ENCODE measurements around the gene ZCWPW1.
"Not testable (repeated sequence)": the region's sequence is repeated elsewhere in the genome, so short reads cannot be mapped to it uniquely, and the experiment has no call there.

ZCWPW1 gene

GRCh38 chr7:100374601-100375000 lies 53.9 kb downstream of the ZCWPW1 start:
- no peak for DNase-seq (ENCODE audit: low spot score)
- TF ChIP-seq CTCF (IDR thresholded peaks at IDR 0.05; ENCODE audit: extremely low read depth, insufficient read depth, missing control alignments): no peak
- in situ Hi-C loops (cut with MboI; ENCODE audit: low pct_unique_long_range_greater_than_20kb, low sequenced_read_pairs, unreplicated experiment): no loop called here

- DNase-seq (ENCODE audit: low spot score): peak; percentile 43
- TF ChIP-seq CTCF (IDR thresholded peaks at IDR 0.05; ENCODE audit: extremely low read depth, insufficient read depth, missing control alignments): peak; percentile 45
- in situ Hi-C loops (cut with MboI; ENCODE audit: low pct_unique_long_range_greater_than_20kb, low sequenced_read_pairs, unreplicated experiment): not testable (repeated sequence)
Observed at GRCh38 chr7:100373870-100374598, 54.5 kb downstream of the ZCWPW1 start.

- in situ Hi-C loops (cut with MboI; ENCODE audit: low pct_unique_long_range_greater_than_20kb, low sequenced_read_pairs, unreplicated experiment): no loop called here
Observed at GRCh38 chr7:100373261-100373831, 55.2 kb downstream of the ZCWPW1 start, which contains the start of gene PILRA. TSS of gene PILRA (plus strand) at chr7:100373487. CDS start at chr7:100373657, 170 bp downstream.

GRCh38 chr7:100372694-100373093 lies 55.8 kb downstream of the ZCWPW1 start:
- in situ Hi-C loops (cut with MboI; ENCODE audit: low pct_unique_long_range_greater_than_20kb, low sequenced_read_pairs, unreplicated experiment): no loop called here
- DNase-seq (ENCODE audit: low spot score): no peak
- no peak for TF ChIP-seq CTCF (IDR thresholded peaks at IDR 0.05; ENCODE audit: extremely low read depth, insufficient read depth, missing control alignments)

More at GRCh38 chr7:100373261-100373831, 55.2 kb downstream of the ZCWPW1 start, which contains the start of gene PILRA:
- no peak for TF ChIP-seq CTCF (IDR thresholded peaks at IDR 0.05; ENCODE audit: extremely low read depth, insufficient read depth, missing control alignments)
- no peak for DNase-seq (ENCODE audit: low spot score)

- no peak for TF ChIP-seq CTCF (IDR thresholded peaks at IDR 0.05; ENCODE audit: extremely low read depth, insufficient read depth, missing control alignments)
- in situ Hi-C loops (cut with MboI; ENCODE audit: low pct_unique_long_range_greater_than_20kb, low sequenced_read_pairs, unreplicated experiment): no loop called here
- DNase-seq (ENCODE audit: low spot score): no peak
Observed at GRCh38 chr7:100372256-100372655, 56.2 kb downstream of the ZCWPW1 start.

- no peak for DNase-seq (ENCODE audit: low spot score)
- in situ Hi-C loops (cut with MboI; ENCODE audit: low pct_unique_long_range_greater_than_20kb, low sequenced_read_pairs, unreplicated experiment): no loop called here
Observed at GRCh38 chr7:100371561-100372171, 56.8 kb downstream of the ZCWPW1 start.

More at GRCh38 chr7:100371561-100372171, 56.8 kb downstream of the ZCWPW1 start:
- TF ChIP-seq CTCF (IDR thresholded peaks at IDR 0.05; ENCODE audit: extremely low read depth, insufficient read depth, missing control alignments): no peak

All from GM13977 (cell line).